Activated naive CD4-positive, alpha-beta T cell treated with anti-CD3 and anti-CD28 coated beads for 36 hours (primary cell): ENCODE results near the gene SLC38A11. TPM values are rescaled to one million over a fixed set of nuclear protein-coding genes. Genes with fewer than 3 reads are reported as not detected.

Experiments
- CTCF ChIA-PET: fragments of 350-600 bp; sonication (Branson Sonifier 250); formaldehyde crosslinking; loops from one replicate; lab custom pipeline; 2021; ENCODE audit warnings: antibody characterized with exemption; lab: Charles Lee
- DNase-seq: peaks from one replicate; pipeline ENCODE4 v3.0.0-alpha.2; 2020
- H3K27ac Mint-ChIP-seq: one replicate; pipeline ENCODE4 v1.8.0; 2021; ENCODE audit warnings: mild to moderate bottlenecking, mixed read lengths
- H3K27me3 Mint-ChIP-seq: one replicate; pipeline ENCODE4 v1.8.0; 2021; ENCODE audit warnings: low read depth, mixed read lengths
- H3K36me3 Mint-ChIP-seq: one replicate; pipeline ENCODE4 v1.8.0; 2021; ENCODE audit warnings: low read depth, mixed read lengths
- H3K4me1 Mint-ChIP-seq: one replicate; pipeline ENCODE4 v1.8.0; 2021; ENCODE audit warnings: low read depth, mixed read lengths
- H3K4me3 Mint-ChIP-seq: one replicate; pipeline ENCODE4 v1.8.0; 2021; ENCODE audit warnings: mild to moderate bottlenecking, moderate library complexity, mixed read lengths
- H3K9me3 Mint-ChIP-seq: one replicate; pipeline ENCODE4 v1.8.0; 2021; ENCODE audit warnings: mixed read lengths
- intact Hi-C: fragments of 100-400 bp; cut with micrococcal nuclease; formaldehyde crosslinking; loops from one replicate; pipeline ENCODE4 v1.15.1; 2023
- total RNA-seq, 2 experiments: library from RNA; stranded (reverse); gene quantifications; one replicate each; pipeline ENCODE4 v1.2.3, GENCODE V29; 2021

SLC38A11 gene
- total RNA-seq, 2 experiments from 2014 or later = not detected

GRCh38 chr2:164887434-164888144 is 67.7 kb downstream of the SLC38A11 start:
- CTCF ChIA-PET = no interaction called here
- Mint-ChIP-seq H3K9me3 (no peaks in the 10 kb centered on the region), H3K27ac (no peak overlapping the region), H3K27me3 (peaks cover 2% of the 10 kb centered on the region), H3K36me3 (no peaks in the 10 kb centered on the region), H3K4me3 (no peak overlapping the region), H3K4me1 (no peaks in the 10 kb centered on the region)
- DNase-seq = no peak
- intact Hi-C loops = no loop called here

- H3K36me3 Mint-ChIP-seq = no peaks in the 10 kb centered on the region
- no peak overlapping the region for H3K27ac Mint-ChIP-seq
- intact Hi-C loops = no loop called here
- CTCF ChIA-PET = interaction anchor here (1.2 kb wide), 1 partner anchor 47 kb away, joined by 3 read pairs; no protein-coding TSS in a partner anchor
- H3K4me3 Mint-ChIP-seq = no peak overlapping the region
- H3K4me1 Mint-ChIP-seq = no peaks in the 10 kb centered on the region
- no peak for DNase-seq
- H3K27me3 Mint-ChIP-seq = peaks cover 2% of the 10 kb centered on the region
- peaks cover 2% of the 10 kb centered on the region for H3K9me3 Mint-ChIP-seq
These were observed 73.0 kb downstream of the SLC38A11 start for GRCh38 chr2:164882276-164882675.

GRCh38 chr2:164881524-164881923 is 73.8 kb downstream of the SLC38A11 start:
- H3K9me3 Mint-ChIP-seq = peaks cover 2% of the 10 kb centered on the region
- DNase-seq = no peak
- CTCF ChIA-PET = interaction anchor here (1.2 kb wide), 1 partner anchor 48 kb away, joined by 3 read pairs; no protein-coding TSS in a partner anchor
- H3K27me3 Mint-ChIP-seq = peaks cover 2% of the 10 kb centered on the region
- intact Hi-C loops = no loop called here
- no peaks in the 10 kb centered on the region for H3K4me1 Mint-ChIP-seq
- no peaks in the 10 kb centered on the region for H3K36me3 Mint-ChIP-seq
- no peak overlapping the region for H3K4me3 Mint-ChIP-seq
- H3K27ac Mint-ChIP-seq = no peak overlapping the region

GRCh38 chr2:164879901-164880535 is 75.3 kb downstream of the SLC38A11 start:
- H3K9me3 Mint-ChIP-seq = peaks cover 2% of the 10 kb centered on the region
- CTCF ChIA-PET = no interaction called here

GRCh38 chr2:164877927-164878326 is 77.4 kb downstream of the SLC38A11 start:
- peaks cover 3% of the 10 kb centered on the region for H3K9me3 Mint-ChIP-seq

More at GRCh38 chr2:164879901-164880535, 75.3 kb downstream of the SLC38A11 start:
- H3K27ac Mint-ChIP-seq = no peak overlapping the region
- no peaks in the 10 kb centered on the region for H3K4me1 Mint-ChIP-seq
- DNase-seq = no peak
- no peaks in the 10 kb centered on the region for H3K27me3 Mint-ChIP-seq
- H3K36me3 Mint-ChIP-seq = no peaks in the 10 kb centered on the region
- no peak overlapping the region for H3K4me3 Mint-ChIP-seq
- intact Hi-C loops = no loop called here

GRCh38 chr2:164877169-164877568 is 78.2 kb downstream of the SLC38A11 start:
- intact Hi-C loops = no loop called here
- H3K27ac Mint-ChIP-seq = no peak overlapping the region
- peaks cover 3% of the 10 kb centered on the region for H3K9me3 Mint-ChIP-seq
- peaks cover 4% of the 10 kb centered on the region for H3K27me3 Mint-ChIP-seq
- CTCF ChIA-PET = no interaction called here
- H3K36me3 Mint-ChIP-seq = no peaks in the 10 kb centered on the region
- H3K4me3 Mint-ChIP-seq = no peak overlapping the region
- H3K4me1 Mint-ChIP-seq = no peaks in the 10 kb centered on the region
- DNase-seq = no peak

More at GRCh38 chr2:164877927-164878326, 77.4 kb downstream of the SLC38A11 start:
- Mint-ChIP-seq H3K27me3 (peaks cover 4% of the 10 kb centered on the region), H3K36me3 (no peaks in the 10 kb centered on the region), H3K27ac (no peak overlapping the region), H3K4me1 (no peaks in the 10 kb centered on the region), H3K4me3 (no peak overlapping the region)
- no peak for DNase-seq
- CTCF ChIA-PET = interaction anchor here (1.2 kb wide), 1 partner anchor 9 kb away, joined by 3 read pairs; no protein-coding TSS in a partner anchor
- intact Hi-C loops = no loop called here

GRCh38 chr2:164875334-164876205 is 79.8 kb downstream of the SLC38A11 start:
- Mint-ChIP-seq H3K27me3 (peaks cover 4% of the 10 kb centered on the region), H3K27ac (no peak overlapping the region), H3K9me3 (peaks cover 2% of the 10 kb centered on the region), H3K36me3 (no peaks in the 10 kb centered on the region), H3K4me1 (no peaks in the 10 kb centered on the region), H3K4me3 (no peak overlapping the region)
- CTCF ChIA-PET = no interaction called here
- no peak for DNase-seq
- intact Hi-C loops = no loop called here

- Mint-ChIP-seq H3K4me3 (no peak overlapping the region), H3K4me1 (no peaks in the 10 kb centered on the region), H3K36me3 (no peaks in the 10 kb centered on the region), H3K27me3 (peaks cover 4% of the 10 kb centered on the region), H3K9me3 (peaks cover 2% of the 10 kb centered on the region), H3K27ac (no peak overlapping the region)
- CTCF ChIA-PET = no interaction called here
- no peak for DNase-seq
- intact Hi-C loops = no loop called here
These were observed 82.0 kb downstream of the SLC38A11 start for GRCh38 chr2:164873210-164873908.

- Mint-ChIP-seq H3K4me1 (no peaks in the 10 kb centered on the region), H3K27ac (no peak overlapping the region), H3K9me3 (peaks cover 2% of the 10 kb centered on the region), H3K36me3 (no peaks in the 10 kb centered on the region), H3K4me3 (no peak overlapping the region), H3K27me3 (peaks cover 4% of the 10 kb centered on the region)
- no peak for DNase-seq
- intact Hi-C loops = no loop called here
- CTCF ChIA-PET = no interaction called here
These were observed 83.9 kb downstream of the SLC38A11 start for GRCh38 chr2:164871404-164871803.

GRCh38 chr2:164869420-164869772 is 85.9 kb downstream of the SLC38A11 start:
- intact Hi-C loops = no loop called here

GRCh38 chr2:164868563-164869419 is 86.5 kb downstream of the SLC38A11 start:
- Mint-ChIP-seq H3K27me3 (peaks cover 5% of the 10 kb centered on the region), H3K27ac (no peak overlapping the region), H3K4me3 (no peak overlapping the region), H3K4me1 (no peaks in the 10 kb centered on the region), H3K36me3 (no peaks in the 10 kb centered on the region), H3K9me3 (no peaks in the 10 kb centered on the region)
- DNase-seq = no peak
- intact Hi-C loops = no loop called here
- CTCF ChIA-PET = interaction anchor here (0.8 kb wide), 1 partner anchor 9 kb away, joined by 3 read pairs; no protein-coding TSS in a partner anchor

More at GRCh38 chr2:164869420-164869772, 85.9 kb downstream of the SLC38A11 start:
- CTCF ChIA-PET = no interaction called here
- H3K4me3 Mint-ChIP-seq = no peak overlapping the region
- H3K4me1 Mint-ChIP-seq = no peaks in the 10 kb centered on the region
- H3K27me3 Mint-ChIP-seq = peaks cover 6% of the 10 kb centered on the region
- H3K9me3 Mint-ChIP-seq = peaks cover 2% of the 10 kb centered on the region
- H3K27ac Mint-ChIP-seq = no peak overlapping the region
- H3K36me3 Mint-ChIP-seq = no peaks in the 10 kb centered on the region
- DNase-seq = no peak
